Esophagus mucosa (tissue), 1 donor: ENCODE results near the gene GMFB. TPM values are rescaled to one million over a fixed set of nuclear protein-coding genes. Genes with fewer than 3 reads are reported as not detected.

Source experiments
- ATAC-seq: fragments of 200-7000 bp; cut with Tn5 transposase; one replicate; pipeline ENCODE4 v1.9.1; 2020
- total RNA-seq: library from RNA; stranded (reverse); gene quantifications from one replicate; pipeline ENCODE4 v1.2.4, GENCODE V29; 2023
- donor health status: DM: yes; HTN: yes; CAD: no.

GMFB gene
- total RNA-seq, 1 donor from 2014 or later, result 25.3 TPM

DNA sequence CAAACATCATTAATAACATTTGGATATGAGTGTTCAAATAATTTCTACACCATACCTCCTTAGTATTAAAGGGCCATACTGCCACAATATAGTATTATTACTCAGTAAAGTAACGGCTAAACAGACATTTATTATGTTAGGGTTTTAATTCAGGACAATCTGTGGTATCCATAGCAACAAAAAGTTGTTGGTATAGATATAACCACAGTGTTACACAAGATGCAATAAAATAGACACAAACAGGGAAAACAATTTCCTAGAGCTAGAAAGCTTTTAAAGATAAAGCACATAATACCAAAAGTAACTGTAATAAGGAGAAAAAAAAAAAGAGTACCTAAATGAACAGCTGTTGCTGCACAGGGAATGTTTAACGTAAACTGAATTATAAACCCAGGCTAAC, 63.7 kb downstream of the GMFB start:
- no peak for ATAC-seq

Other genes starting within 250 kb of the GMFB start
- gene CDKN3, start 92.0 kb downstream of the GMFB start, total RNA-seq, result 17.7 TPM
- 98.0 TPM for gene CNIH1, start 47.6 kb downstream of the GMFB start, total RNA-seq
- 9.2 TPM for gene CGRRF1, start 20.9 kb upstream of the GMFB start, total RNA-seq
- gene SAMD4A, start 78.1 kb upstream of the GMFB start, total RNA-seq, result 1.5 TPM